Astrocyte of the cerebellum (primary cell): ENCODE measurements around the gene OR6J1.
"Not testable (repeated sequence)": the region's sequence is repeated elsewhere in the genome, so short reads cannot be mapped to it uniquely, and the experiment has no call there.

Experiments used
- DNase-seq: peaks from one replicate; pipeline ENCODE4 v3.0.0-alpha.2; 2011; ENCODE audit warnings: low read depth
- H3K4me3 ChIP-seq: 2 replicates; pipeline ENCODE4 v1.5.1; 2011; ENCODE audit warnings: mild to moderate bottlenecking, low read depth, low read length, moderate library complexity
- in situ Hi-C: cut with HindIII; loops from 2 replicates; pipeline ENCODE4 v1.10.0; 2017; ENCODE audit warnings: low sequenced_read_pairs
- TF ChIP-seq, protein P1 (sequence below): IDR thresholded peaks from 2 replicates; pipeline ENCODE4 v1.5.1; 2012; ENCODE audit warnings: low read length, low read depth, moderate library complexity, mild to moderate bottlenecking; ENCODE audit errors: missing control alignments

OR6J1 gene

GRCh38 chr14:22644305-22644635 lies at the start of gene OR6J1:
Gene OR6J1, minus strand, starts transcription at chr14:22644352. Its CDS starts 9,541 bp downstream, at chr14:22634811.
- H3K4me3 ChIP-seq, result no peak within 1 kb of the TSS
- TF ChIP-seq, protein P1, sequence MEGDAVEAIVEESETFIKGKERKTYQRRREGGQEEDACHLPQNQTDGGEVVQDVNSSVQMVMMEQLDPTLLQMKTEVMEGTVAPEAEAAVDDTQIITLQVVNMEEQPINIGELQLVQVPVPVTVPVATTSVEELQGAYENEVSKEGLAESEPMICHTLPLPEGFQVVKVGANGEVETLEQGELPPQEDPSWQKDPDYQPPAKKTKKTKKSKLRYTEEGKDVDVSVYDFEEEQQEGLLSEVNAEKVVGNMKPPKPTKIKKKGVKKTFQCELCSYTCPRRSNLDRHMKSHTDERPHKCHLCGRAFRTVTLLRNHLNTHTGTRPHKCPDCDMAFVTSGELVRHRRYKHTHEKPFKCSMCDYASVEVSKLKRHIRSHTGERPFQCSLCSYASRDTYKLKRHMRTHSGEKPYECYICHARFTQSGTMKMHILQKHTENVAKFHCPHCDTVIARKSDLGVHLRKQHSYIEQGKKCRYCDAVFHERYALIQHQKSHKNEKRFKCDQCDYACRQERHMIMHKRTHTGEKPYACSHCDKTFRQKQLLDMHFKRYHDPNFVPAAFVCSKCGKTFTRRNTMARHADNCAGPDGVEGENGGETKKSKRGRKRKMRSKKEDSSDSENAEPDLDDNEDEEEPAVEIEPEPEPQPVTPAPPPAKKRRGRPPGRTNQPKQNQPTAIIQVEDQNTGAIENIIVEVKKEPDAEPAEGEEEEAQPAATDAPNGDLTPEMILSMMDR, result no peak
- in situ Hi-C loops, result no loop called here
- no peak for DNase-seq

- no peak overlapping the region for H3K4me3 ChIP-seq
- DNase-seq, result no peak
- TF ChIP-seq, protein P1, result no peak
- in situ Hi-C loops, result no loop called here
These were observed 48.0 kb upstream of the OR6J1 start for GRCh38 chr14:22692194-22692593.

DNA sequence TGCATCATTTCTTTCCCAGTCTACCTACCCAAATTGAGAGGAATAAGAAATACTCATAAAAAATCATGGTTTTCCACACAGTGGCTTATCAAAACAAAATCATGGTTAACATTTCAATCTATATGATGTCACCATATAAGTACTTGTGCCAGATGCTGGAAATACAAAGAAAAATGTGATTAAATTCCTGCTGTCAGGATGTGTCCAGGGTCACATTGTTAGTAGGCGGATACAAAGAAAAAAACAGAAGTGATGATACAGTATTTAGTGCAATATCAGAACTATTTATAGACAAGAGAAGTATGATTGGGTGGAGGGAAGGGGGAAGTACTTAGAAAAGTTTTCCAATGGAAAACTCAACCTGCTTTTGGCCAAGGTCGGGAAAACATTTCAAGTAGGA lies 47.0 kb upstream of the OR6J1 start:
- H3K4me3 ChIP-seq, result no peak overlapping the region
- peak; percentile 24 for DNase-seq
- TF ChIP-seq, protein P1, result no peak
- in situ Hi-C loops, result no loop called here

- TF ChIP-seq, protein P1, result no peak
- DNase-seq, result peak; percentile 67
These were observed 45.0 kb upstream of the OR6J1 start for GRCh38 chr14:22689199-22689598.

GRCh38 chr14:22687969-22688368 lies 43.8 kb upstream of the OR6J1 start:
- H3K4me3 ChIP-seq, in situ Hi-C loops, DNase-seq: not testable (repeated sequence)

More at GRCh38 chr14:22689199-22689598, 45.0 kb upstream of the OR6J1 start:
- H3K4me3 ChIP-seq, result no peak overlapping the region
- in situ Hi-C loops, result no loop called here

DNA sequence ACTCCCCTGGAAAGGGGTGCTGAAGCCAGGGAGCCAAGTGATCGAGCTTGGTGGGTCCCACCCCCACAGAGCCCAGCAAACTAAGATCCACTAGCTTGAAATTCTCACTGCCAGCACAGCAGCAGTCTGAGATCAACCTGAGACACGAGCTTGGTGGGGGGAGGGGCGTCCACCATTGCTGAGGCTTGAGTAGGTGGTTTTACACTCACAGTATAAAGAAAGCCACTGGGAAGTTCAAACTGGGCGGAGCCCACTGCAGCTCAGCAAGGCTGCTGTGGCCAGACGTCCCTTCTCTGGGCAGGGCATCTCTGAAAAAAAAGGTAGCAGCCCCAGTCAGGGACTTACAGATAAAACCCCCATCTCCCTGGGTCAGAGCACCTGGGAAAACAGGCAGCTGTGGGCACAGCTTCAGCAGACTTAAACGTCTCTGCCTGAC lies 42.0 kb upstream of the OR6J1 start:
- in situ Hi-C loops, DNase-seq, H3K4me3 ChIP-seq: not testable (repeated sequence)

GRCh38 chr14:22685467-22685866 lies 41.3 kb upstream of the OR6J1 start:
- TF ChIP-seq, protein P1, result no peak
- in situ Hi-C loops, result no loop called here
- no peak for DNase-seq
- no peak overlapping the region for H3K4me3 ChIP-seq

DNA sequence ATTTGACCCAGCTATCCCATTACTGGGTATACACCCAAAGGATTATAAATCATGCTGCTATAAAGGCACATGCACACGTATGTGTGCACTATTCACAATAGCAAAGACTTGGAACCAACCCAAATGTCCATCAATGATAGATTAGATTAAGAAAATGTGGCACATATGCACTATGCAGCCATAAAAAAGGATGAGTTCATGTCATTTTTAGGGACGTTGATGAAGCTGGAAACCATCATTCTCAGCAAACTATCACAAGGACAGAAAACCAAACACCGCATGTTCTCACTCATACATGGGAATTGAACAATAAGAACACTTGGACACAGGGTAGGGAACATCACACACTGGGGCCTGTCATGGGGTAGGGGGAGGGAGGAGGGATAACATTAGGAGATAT lies 39.3 kb upstream of the OR6J1 start:
- H3K4me3 ChIP-seq, in situ Hi-C loops, DNase-seq: not testable (repeated sequence)
